Bronchial epithelial cell (primary cell): ENCODE measurements around the gene WDR81. TPM values are rescaled to one million over a fixed set of nuclear protein-coding genes. Genes with fewer than 3 reads are reported as not detected.
"Not testable (repeated sequence)": the region's sequence is repeated elsewhere in the genome, so short reads cannot be mapped to it uniquely, and the experiment has no call there.

Experiments used
- DNase-seq: peaks from one replicate; pipeline ENCODE4 v3.0.0-alpha.2; 2010; ENCODE audit warnings: low read depth
- FAIRE-seq: peaks from 2 replicates; lab custom pipeline; 2011; peaks lifted over from hg19 to GRCh38; lab: Jason Lieb, UNC
- H3K27me3 ChIP-seq: 2 replicates; pipeline ENCODE4 v1.5.1; 2011; ENCODE audit warnings: low read length; ENCODE audit not compliant: control insufficient read depth, insufficient read depth
- H3K36me3 ChIP-seq: 2 replicates; pipeline ENCODE4 v1.5.1; 2011; ENCODE audit warnings: low read length; ENCODE audit not compliant: control insufficient read depth, insufficient read depth
- H3K4me3 ChIP-seq: 2 replicates; pipeline ENCODE4 v1.5.1; 2011; ENCODE audit warnings: mild to moderate bottlenecking, low read depth, low read length, control low read depth
- total RNA-seq: library from RNA; depleted of rRNA; stranded (reverse); fragments of >200 nt; gene quantifications from 2 replicates; pipeline ENCODE4 v1.2.1, GENCODE V29; 2014
- TF ChIP-seq, protein P1 (sequence below): IDR thresholded peaks from 2 replicates; pipeline ENCODE4 v1.5.1; 2011; ENCODE audit warnings: mild to moderate bottlenecking, moderate library complexity, low read length, control low read depth, inconsistent platforms; ENCODE audit not compliant: insufficient read depth, severe bottlenecking

The WDR81 gene
- total RNA-seq: 13.8 and 21.6 TPM in 2 replicates

DNA sequence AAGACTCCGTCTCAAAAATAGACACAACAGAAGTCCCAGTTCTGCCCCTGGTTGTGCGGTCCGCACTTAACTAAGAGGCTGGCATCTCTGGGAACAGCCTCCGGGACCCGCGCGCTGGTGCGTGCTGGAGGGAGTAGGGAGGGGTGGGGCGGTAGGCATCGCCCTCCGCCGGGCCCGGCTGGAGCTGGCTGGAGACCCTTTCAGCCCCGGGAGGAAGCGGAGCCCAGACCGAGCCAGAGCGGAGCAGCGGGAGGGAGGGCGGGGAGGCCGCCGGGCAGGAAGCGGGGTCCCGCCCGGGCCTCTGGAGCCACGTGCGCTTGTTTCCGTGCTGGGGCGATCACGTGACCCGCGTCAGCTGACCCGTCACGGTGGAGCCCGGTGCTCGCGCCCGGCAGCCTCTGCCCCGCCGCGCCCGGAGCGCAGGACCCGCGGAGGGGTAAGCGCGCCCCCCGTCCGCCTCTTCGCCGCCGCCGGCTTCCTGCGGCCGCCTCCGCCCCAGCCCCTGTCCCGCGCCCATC is at the start of gene WDR81:
WDR81 (plus strand) TSS at position 354 of the 518 bp plus-strand sequence. CDS start 256 bp downstream, outside the sequence.
- Histone ChIP-seq H3K27me3 (no peaks in the 10 kb centered on the region), H3K4me3 (peak within 1 kb of the TSS; percentile 46), H3K36me3 (peaks cover 11% of the 10 kb centered on the region)
- FAIRE-seq: no peak
- TF ChIP-seq, protein P1, sequence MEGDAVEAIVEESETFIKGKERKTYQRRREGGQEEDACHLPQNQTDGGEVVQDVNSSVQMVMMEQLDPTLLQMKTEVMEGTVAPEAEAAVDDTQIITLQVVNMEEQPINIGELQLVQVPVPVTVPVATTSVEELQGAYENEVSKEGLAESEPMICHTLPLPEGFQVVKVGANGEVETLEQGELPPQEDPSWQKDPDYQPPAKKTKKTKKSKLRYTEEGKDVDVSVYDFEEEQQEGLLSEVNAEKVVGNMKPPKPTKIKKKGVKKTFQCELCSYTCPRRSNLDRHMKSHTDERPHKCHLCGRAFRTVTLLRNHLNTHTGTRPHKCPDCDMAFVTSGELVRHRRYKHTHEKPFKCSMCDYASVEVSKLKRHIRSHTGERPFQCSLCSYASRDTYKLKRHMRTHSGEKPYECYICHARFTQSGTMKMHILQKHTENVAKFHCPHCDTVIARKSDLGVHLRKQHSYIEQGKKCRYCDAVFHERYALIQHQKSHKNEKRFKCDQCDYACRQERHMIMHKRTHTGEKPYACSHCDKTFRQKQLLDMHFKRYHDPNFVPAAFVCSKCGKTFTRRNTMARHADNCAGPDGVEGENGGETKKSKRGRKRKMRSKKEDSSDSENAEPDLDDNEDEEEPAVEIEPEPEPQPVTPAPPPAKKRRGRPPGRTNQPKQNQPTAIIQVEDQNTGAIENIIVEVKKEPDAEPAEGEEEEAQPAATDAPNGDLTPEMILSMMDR: no peak
- DNase-seq: peak; percentile 39

GRCh38 chr17:1676401-1676800 is 48.1 kb upstream of the WDR81 start:
- FAIRE-seq: no peak
- Histone ChIP-seq H3K36me3 (peaks cover 49% of the 10 kb centered on the region), H3K4me3 (no peak overlapping the region), H3K27me3 (no peaks in the 10 kb centered on the region)
- DNase-seq: no peak
- TF ChIP-seq, protein P1: no peak

GRCh38 chr17:1683459-1683858 is 41.0 kb upstream of the WDR81 start:
- no peaks in the 10 kb centered on the region for H3K27me3 ChIP-seq
- TF ChIP-seq, protein P1: no peak
- H3K4me3 ChIP-seq: peak overlapping the region; percentile 90
- DNase-seq (no peak), FAIRE-seq (no peak)
- H3K36me3 ChIP-seq: peaks cover 27% of the 10 kb centered on the region

- H3K4me3 ChIP-seq: peak within 1 kb of the TSS; percentile 90
- FAIRE-seq: no peak
These were observed 39.9 kb upstream of the WDR81 start, which contains the start of gene PRPF8 for GRCh38 chr17:1684378-1685189. Gene PRPF8, minus strand, starts transcription at chr17:1684867. Its CDS starts 296 bp downstream, at chr17:1684571.

GRCh38 chr17:1686086-1686485 is 38.4 kb upstream of the WDR81 start:
- FAIRE-seq (no peak), DNase-seq (peak; percentile 70)
- Histone ChIP-seq H3K4me3 (no peak overlapping the region), H3K36me3 (peaks cover 12% of the 10 kb centered on the region), H3K27me3 (no peaks in the 10 kb centered on the region)
- TF ChIP-seq, protein P1: no peak

More at GRCh38 chr17:1684378-1685189, 39.9 kb upstream of the WDR81 start, which contains the start of gene PRPF8:
- peak; percentile 93 for DNase-seq
- TF ChIP-seq, protein P1: no peak
- Histone ChIP-seq H3K27me3 (no peaks in the 10 kb centered on the region), H3K36me3 (peaks cover 20% of the 10 kb centered on the region)

- not testable (repeated sequence) for FAIRE-seq, H3K27me3 ChIP-seq, H3K36me3 ChIP-seq, H3K4me3 ChIP-seq, DNase-seq
These were observed 36.1 kb upstream of the WDR81 start for GRCh38 chr17:1688405-1688804.
